Measurements from ENCODE around the gene CFAP97D2. TPM values are rescaled to one million over a fixed set of nuclear protein-coding genes. Genes with fewer than 3 reads are reported as not detected.
"Not testable (repeated sequence)": the region's sequence is repeated elsewhere in the genome, so short reads cannot be mapped to it uniquely, and the experiment has no call there.

CFAP97D2 gene
- total RNA-seq, 1 donor from 2014 or later = not detected

- TF ChIP-seq, protein P1, sequence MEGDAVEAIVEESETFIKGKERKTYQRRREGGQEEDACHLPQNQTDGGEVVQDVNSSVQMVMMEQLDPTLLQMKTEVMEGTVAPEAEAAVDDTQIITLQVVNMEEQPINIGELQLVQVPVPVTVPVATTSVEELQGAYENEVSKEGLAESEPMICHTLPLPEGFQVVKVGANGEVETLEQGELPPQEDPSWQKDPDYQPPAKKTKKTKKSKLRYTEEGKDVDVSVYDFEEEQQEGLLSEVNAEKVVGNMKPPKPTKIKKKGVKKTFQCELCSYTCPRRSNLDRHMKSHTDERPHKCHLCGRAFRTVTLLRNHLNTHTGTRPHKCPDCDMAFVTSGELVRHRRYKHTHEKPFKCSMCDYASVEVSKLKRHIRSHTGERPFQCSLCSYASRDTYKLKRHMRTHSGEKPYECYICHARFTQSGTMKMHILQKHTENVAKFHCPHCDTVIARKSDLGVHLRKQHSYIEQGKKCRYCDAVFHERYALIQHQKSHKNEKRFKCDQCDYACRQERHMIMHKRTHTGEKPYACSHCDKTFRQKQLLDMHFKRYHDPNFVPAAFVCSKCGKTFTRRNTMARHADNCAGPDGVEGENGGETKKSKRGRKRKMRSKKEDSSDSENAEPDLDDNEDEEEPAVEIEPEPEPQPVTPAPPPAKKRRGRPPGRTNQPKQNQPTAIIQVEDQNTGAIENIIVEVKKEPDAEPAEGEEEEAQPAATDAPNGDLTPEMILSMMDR (IDR thresholded peaks at IDR 0.05; ENCODE audit: insufficient read depth, low read length, poor library complexity, severe bottlenecking) = no peak
- Histone ChIP-seq H3K36me3 (ENCODE audit: control insufficient read depth, insufficient read depth, low read length) (no peaks in the 10 kb centered on the region), H3K4me3 (ENCODE audit: low read depth, low read length) (no peak overlapping the region), H3K27me3 (ENCODE audit: control insufficient read depth, insufficient read depth, low read length) (no peaks in the 10 kb centered on the region)
- DNase-seq (ENCODE audit: low read depth) = no peak
Observed at GRCh38 chr13:114248011-114248410, 69.0 kb downstream of the CFAP97D2 start.

- TF ChIP-seq, protein P1 (IDR thresholded peaks at IDR 0.05; ENCODE audit: insufficient read depth, low read length, poor library complexity, severe bottlenecking) = no peak
- DNase-seq (ENCODE audit: low read depth) = no peak
- no peaks in the 10 kb centered on the region for H3K27me3 ChIP-seq (ENCODE audit: control insufficient read depth, insufficient read depth, low read length)
- H3K4me3 ChIP-seq (ENCODE audit: low read depth, low read length) = no peak overlapping the region
- no peaks in the 10 kb centered on the region for H3K36me3 ChIP-seq (ENCODE audit: control insufficient read depth, insufficient read depth, low read length)
Observed at GRCh38 chr13:114249077-114249476, 70.0 kb downstream of the CFAP97D2 start.

DNA sequence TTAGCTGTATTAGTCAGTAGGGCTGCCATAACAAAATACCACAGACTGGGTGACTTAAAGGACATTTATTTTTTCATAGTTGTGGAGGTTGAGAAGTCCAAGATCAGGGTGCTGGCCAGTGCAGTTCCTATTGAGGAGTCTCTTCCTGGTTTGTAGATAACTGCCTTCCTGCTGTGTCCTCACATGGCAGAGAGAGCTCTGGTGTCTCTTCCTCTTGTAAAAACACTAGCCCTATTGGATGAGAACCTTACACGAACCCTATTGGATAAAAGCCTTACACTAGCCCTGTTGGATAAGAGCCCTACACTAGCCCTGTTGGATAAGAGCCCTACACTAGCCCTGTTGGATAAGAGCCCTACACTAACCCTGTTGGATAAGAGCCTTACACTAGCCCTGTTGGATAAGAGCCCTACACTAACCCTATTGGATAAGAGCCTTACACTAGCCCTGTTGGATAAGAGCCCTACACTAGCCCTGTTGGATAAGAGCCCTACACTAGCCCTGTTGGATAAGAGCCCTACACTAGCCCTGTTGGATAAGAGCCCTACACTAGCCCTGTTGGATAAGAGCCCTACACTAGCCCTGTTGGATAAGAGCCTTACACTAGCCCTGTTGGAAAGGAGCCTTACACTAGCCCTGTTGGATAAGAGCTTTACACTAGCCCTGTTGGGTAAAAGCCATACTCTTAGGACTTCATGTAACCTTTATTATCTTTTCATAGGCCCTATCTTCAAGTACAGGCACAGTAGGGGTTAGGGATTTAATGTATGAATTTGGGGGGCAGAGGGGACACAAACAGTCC, 72.8 kb downstream of the CFAP97D2 start:
- DNase-seq (ENCODE audit: low read depth); H3K36me3 ChIP-seq (ENCODE audit: control insufficient read depth, insufficient read depth, low read length); H3K4me3 ChIP-seq (ENCODE audit: low read depth, low read length); H3K27me3 ChIP-seq (ENCODE audit: control insufficient read depth, insufficient read depth, low read length): not testable (repeated sequence)

- Histone ChIP-seq H3K4me3 (ENCODE audit: low read depth, low read length) (no peak overlapping the region), H3K36me3 (ENCODE audit: control insufficient read depth, insufficient read depth, low read length) (peaks cover 3% of the 10 kb centered on the region), H3K27me3 (ENCODE audit: control insufficient read depth, insufficient read depth, low read length) (no peaks in the 10 kb centered on the region)
- TF ChIP-seq, protein P1 (IDR thresholded peaks at IDR 0.05; ENCODE audit: insufficient read depth, low read length, poor library complexity, severe bottlenecking) = no peak
- no peak for DNase-seq (ENCODE audit: low read depth)
Observed at GRCh38 chr13:114256547-114256946, 77.5 kb downstream of the CFAP97D2 start.

GRCh38 chr13:114257014-114257413, 78.0 kb downstream of the CFAP97D2 start:
- Histone ChIP-seq H3K4me3 (ENCODE audit: low read depth, low read length) (no peak overlapping the region), H3K36me3 (ENCODE audit: control insufficient read depth, insufficient read depth, low read length) (peaks cover 3% of the 10 kb centered on the region), H3K27me3 (ENCODE audit: control insufficient read depth, insufficient read depth, low read length) (no peaks in the 10 kb centered on the region)
- DNase-seq (ENCODE audit: low read depth) = no peak
- TF ChIP-seq, protein P1 (IDR thresholded peaks at IDR 0.05; ENCODE audit: insufficient read depth, low read length, poor library complexity, severe bottlenecking) = no peak

- TF ChIP-seq, protein P1 (IDR thresholded peaks at IDR 0.05; ENCODE audit: insufficient read depth, low read length, poor library complexity, severe bottlenecking) = no peak
- no peak for DNase-seq (ENCODE audit: low read depth)
- Histone ChIP-seq H3K4me3 (ENCODE audit: low read depth, low read length) (no peak overlapping the region), H3K27me3 (ENCODE audit: control insufficient read depth, insufficient read depth, low read length) (no peaks in the 10 kb centered on the region), H3K36me3 (ENCODE audit: control insufficient read depth, insufficient read depth, low read length) (peaks cover 5% of the 10 kb centered on the region)
Observed at GRCh38 chr13:114258589-114258988, 79.5 kb downstream of the CFAP97D2 start.
